Measurements from ENCODE around the gene GOLGA8F.
"Not testable (repeated sequence)": the region's sequence is repeated elsewhere in the genome, so short reads cannot be mapped to it uniquely, and the experiment has no call there.

GOLGA8F gene, protein sequence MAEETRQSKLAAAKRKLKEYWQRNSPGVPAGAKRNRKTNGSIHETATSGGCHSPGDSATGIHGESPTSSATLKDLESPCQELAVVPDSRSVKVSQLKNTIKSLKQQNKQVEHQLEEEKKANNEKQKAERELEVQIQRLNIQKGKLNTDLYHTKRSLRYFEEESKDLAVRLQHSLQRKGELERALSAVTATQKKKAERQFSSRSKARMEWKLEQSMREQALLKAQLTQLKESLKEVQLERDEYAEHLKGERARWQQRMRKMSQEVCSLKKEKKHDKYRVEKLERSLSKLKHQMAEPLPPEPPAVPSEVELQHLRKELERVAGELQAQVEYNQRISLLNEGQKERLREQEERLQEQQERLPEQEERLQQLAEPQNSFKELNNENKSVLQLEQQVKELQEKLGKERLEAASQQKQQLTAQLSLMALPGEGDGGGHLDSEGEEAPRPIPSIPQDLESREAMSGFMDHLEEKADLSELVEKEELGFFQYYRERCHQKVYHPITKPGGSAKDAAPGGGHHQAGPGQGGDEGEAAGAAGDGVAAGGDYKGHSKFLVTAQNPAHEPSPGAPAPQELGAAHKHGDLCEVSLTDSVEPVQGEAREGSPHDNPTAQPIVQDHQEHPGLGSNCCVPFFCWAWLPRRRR

GRCh38 chr15:28378364-28378763, at the start of gene GOLGA8F:
Gene GOLGA8F (plus strand): TSS chr15:28378664. CDS start chr15:28378762, 98 bp downstream.
- not testable (repeated sequence) for DNase-seq

DNA sequence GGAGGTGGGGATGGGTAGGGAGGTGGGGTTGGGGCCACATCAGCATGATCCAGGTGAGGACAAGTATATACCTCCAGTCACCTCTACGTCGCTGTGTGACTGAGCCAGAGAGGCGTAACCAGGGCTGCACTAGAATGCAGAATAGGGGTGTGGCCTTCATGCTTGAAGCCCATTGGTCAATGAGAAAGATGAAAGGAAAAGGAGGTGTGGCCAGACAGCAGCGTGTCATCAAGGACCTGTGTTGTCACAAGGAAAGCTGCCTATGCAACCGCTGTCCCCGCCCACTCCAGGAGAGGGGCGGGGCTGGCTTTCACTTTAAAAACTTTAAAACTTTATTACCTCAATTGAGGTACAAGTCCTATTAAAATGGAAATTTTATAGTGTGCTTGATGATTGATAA, 20.5 kb upstream of the GOLGA8F start, which contains the start of gene GOLGA6L24:
TSS of gene GOLGA6L24 (minus strand) at position 101 of the 400 bp plus-strand sequence. CDS start at position 40, 61 bp downstream.
- DNase-seq, result not testable (repeated sequence)

- DNase-seq, result not testable (repeated sequence)
These were observed 13.0 kb upstream of the GOLGA8F start for GRCh38 chr15:28365502-28365901.

GRCh38 chr15:28380053-28380452, 1.6 kb downstream of the GOLGA8F start:
- not testable (repeated sequence) for DNase-seq

DNA sequence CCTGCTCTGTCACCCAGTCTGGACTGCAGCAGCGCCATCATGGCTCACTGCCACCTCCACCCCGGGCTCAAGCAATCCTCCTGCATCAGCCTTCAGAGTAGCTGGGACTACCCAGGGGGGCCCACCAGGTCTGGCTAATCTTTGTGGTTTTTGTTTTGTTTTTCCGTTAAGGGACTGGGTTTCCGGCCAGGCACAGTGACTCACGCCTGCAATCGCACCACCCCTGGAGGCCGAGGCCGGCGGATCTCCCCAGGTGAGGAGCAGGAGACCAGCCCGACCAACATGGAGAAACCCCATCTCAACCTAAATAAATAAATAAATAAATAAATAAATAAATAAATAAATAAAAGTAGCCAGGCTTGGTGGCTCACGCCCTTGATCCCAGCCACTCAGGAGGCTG, 17.6 kb downstream of the GOLGA8F start:
- DNase-seq, result not testable (repeated sequence)

DNA sequence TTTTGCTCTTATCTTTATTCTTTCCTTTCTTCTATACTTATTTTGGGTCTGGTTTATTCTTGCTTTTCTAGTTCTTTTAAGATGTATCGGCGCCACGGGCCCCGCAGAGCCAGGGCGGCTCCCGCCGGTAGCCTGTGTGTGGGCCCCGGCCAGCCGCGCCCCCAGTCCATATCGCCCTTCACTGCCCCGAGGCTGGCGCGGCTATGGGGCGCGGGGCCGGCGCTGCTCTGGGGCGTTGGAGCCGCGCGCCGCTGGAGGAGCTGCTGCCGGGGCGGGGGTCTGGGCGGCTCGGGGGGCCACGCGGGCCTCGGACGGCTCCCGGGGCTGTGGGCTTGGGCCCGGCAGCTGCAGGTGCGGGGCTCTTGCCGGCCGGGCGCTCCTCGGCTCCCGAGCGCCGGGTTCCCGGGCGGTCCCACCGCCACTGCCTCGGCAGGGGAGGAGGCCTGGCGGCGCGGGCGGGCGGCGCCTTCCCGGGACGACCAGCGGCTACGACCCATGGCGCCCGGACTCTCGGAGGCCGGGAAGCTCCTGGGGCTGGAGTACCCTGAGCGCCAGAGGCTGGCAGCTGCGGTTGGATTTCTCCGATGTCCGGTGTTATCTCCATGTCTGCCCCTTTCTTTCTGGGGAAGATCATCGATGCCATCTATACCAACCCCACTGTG, 24.4 kb downstream of the GOLGA8F start:
- not testable (repeated sequence) for DNase-seq

- DNase-seq, result not testable (repeated sequence)
These were observed 42.0 kb downstream of the GOLGA8F start for GRCh38 chr15:28420470-28420869.

GRCh38 chr15:28435594-28435993, 57.1 kb downstream of the GOLGA8F start:
- DNase-seq, result not testable (repeated sequence)
